PFSK-1 (cell line): ENCODE data around the gene DNM3.

Experiments used
- FOXP2 ChIP-seq: optimal IDR thresholded peaks from 2 replicates; pipeline ENCODE3; 2011; ENCODE audit warnings: borderline replicate concordance, control low read depth, inconsistent platforms; ENCODE audit not compliant: insufficient read depth; ENCODE audit errors: extremely low read length, extremely low read depth
- POLR2AphosphoS5 ChIP-seq: IDR thresholded peaks from 2 replicates; pipeline ENCODE4 v1.6.1; 2012; ENCODE audit warnings: low read depth, mild to moderate bottlenecking, control low read depth, low read length, moderate library complexity
- REST ChIP-seq, 2 experiments: IDR thresholded peaks; 2 replicates each; pipeline versions ENCODE4 v1.6.1 to v1.8.0; 2011 to 2012; ENCODE audit warnings: low read depth in 2 of 2, low read length in 2 of 2, control low read depth in 1 of 2, inconsistent platforms in 1 of 2, mild to moderate bottlenecking in 1 of 2, moderate library complexity in 1 of 2; ENCODE audit not compliant: insufficient read depth in 1 of 2
- SIN3A ChIP-seq: IDR thresholded peaks from 2 replicates; pipeline ENCODE4 v1.6.1; 2012; ENCODE audit warnings: mild to moderate bottlenecking, low read length, moderate library complexity, borderline replicate concordance; ENCODE audit not compliant: insufficient read depth
- TAF1 ChIP-seq: IDR thresholded peaks from 2 replicates; pipeline ENCODE4 v1.6.1; 2012; ENCODE audit warnings: low read length, control low read depth, borderline replicate concordance; ENCODE audit not compliant: insufficient read depth

Gene DNM3

GRCh38 chr1:172024516-172024915 is 183.2 kb downstream of the DNM3 start:
- TF ChIP-seq REST (IDR thresholded peaks at IDR 0.05; ENCODE audit: insufficient read depth in 1 of 2, low read depth in 2 of 2, low read length in 2 of 2) (no peak), TAF1 (no peak), FOXP2 (no peak), POLR2AphosphoS5 (no peak), SIN3A (no peak)

- TF ChIP-seq TAF1 (no peak), SIN3A (no peak), POLR2AphosphoS5 (no peak), REST (IDR thresholded peaks at IDR 0.05; ENCODE audit: insufficient read depth in 1 of 2, low read depth in 2 of 2, low read length in 2 of 2) (no peak), FOXP2 (no peak)
Observed at GRCh38 chr1:172040466-172040865, 199.2 kb downstream of the DNM3 start.

GRCh38 chr1:172041102-172041501 is 199.8 kb downstream of the DNM3 start:
- TF ChIP-seq FOXP2 = no peak
- TF ChIP-seq TAF1 = no peak
- TF ChIP-seq SIN3A = no peak
- no peak for TF ChIP-seq POLR2AphosphoS5
- no peak for TF ChIP-seq REST (IDR thresholded peaks at IDR 0.05; ENCODE audit: insufficient read depth in 1 of 2, low read depth in 2 of 2, low read length in 2 of 2)

- TF ChIP-seq POLR2AphosphoS5 = no peak
- TF ChIP-seq TAF1 = no peak
- no peak for TF ChIP-seq REST (IDR thresholded peaks at IDR 0.05; ENCODE audit: insufficient read depth in 1 of 2, low read depth in 2 of 2, low read length in 2 of 2)
- TF ChIP-seq FOXP2 = no peak
- TF ChIP-seq SIN3A = no peak
Observed at GRCh38 chr1:172041742-172042141, 200.4 kb downstream of the DNM3 start.

- TF ChIP-seq REST (IDR thresholded peaks at IDR 0.05; ENCODE audit: insufficient read depth in 1 of 2, low read depth in 2 of 2, low read length in 2 of 2) = no peak
- TF ChIP-seq TAF1 = no peak
- no peak for TF ChIP-seq SIN3A
- no peak for TF ChIP-seq POLR2AphosphoS5
- TF ChIP-seq FOXP2 = no peak
Observed at GRCh38 chr1:172043900-172044299, 202.6 kb downstream of the DNM3 start.
